ENCODE results near the gene RTKN. TPM values are rescaled to one million over a fixed set of nuclear protein-coding genes. Genes with fewer than 3 reads are reported as not detected.

Gene RTKN
- polyA plus RNA-seq, 1 donor from 2014 or later = 4.9 TPM

DNA sequence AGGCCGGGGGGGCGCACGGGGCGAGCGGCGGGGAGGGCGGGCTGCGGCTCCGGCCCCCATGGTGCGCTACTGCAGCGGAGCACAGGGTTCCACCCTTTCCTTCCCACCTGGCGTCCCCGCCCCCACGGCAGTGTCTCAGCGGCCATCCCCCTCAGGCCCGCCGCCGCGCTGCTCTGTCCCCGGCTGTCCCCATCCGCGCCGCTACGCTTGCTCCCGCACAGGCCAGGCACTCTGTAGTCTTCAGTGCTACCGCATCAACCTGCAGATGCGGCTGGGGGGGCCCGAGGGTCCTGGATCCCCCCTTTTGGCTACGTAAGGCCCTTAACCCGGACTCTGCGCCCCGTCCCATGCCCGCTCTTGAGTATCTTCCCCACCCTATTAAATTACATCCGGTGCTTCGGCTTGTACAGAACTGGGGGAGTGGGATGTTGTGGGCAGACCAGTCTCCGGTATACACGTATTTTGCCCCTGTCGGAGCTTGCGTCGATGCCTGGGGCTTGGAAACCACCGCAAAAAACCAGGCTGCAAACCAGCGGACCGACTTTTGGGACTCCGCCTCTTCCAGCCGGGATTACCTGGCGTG lies 15.9 kb upstream of the RTKN start:
- Histone ChIP-seq H3K27me3 (ENCODE audit: insufficient read depth, low read depth, low read length) (no peaks in the 10 kb centered on the region), H3K4me2 (ENCODE audit: low read length) (peak overlapping the region; percentile 65), H3K9ac (ENCODE audit: low read length) (peak overlapping the region; percentile 95), H3K27ac (ENCODE audit: low read length) (peak overlapping the region; percentile 98), H3K9me2 (ENCODE audit: insufficient read depth, low read length) (no peaks in the 10 kb centered on the region), H2AFZ (ENCODE audit: low read depth, low read length) (peak overlapping the region; percentile 69), H3K79me2 (replicated peaks; ENCODE audit: insufficient read depth, low read length) (peaks cover 12% of the 10 kb centered on the region), H4K20me1 (ENCODE audit: insufficient read depth) (no peaks in the 10 kb centered on the region), H3K36me3 (ENCODE audit: insufficient read depth, low read length) (no peaks in the 10 kb centered on the region), H3K4me3 (ENCODE audit: low read length) (peak overlapping the region; percentile 99), H3F3A (ENCODE audit: insufficient read depth, low read length, poor library complexity, severe bottlenecking) (no peaks in the 10 kb centered on the region), H3K9me3 (ENCODE audit: low read length) (no peaks in the 10 kb centered on the region)
- TF ChIP-seq POLR2AphosphoS5 (IDR thresholded peaks at IDR 0.05) = peak; percentile 69
- TF ChIP-seq EP300 (conservative IDR thresholded peaks at IDR 0.05; ENCODE audit: poor library complexity, severe bottlenecking) = no peak
- no peak for TF ChIP-seq MXI1 (conservative IDR thresholded peaks at IDR 0.05; ENCODE audit: poor library complexity, severe bottlenecking)
- TF ChIP-seq, protein P1, sequence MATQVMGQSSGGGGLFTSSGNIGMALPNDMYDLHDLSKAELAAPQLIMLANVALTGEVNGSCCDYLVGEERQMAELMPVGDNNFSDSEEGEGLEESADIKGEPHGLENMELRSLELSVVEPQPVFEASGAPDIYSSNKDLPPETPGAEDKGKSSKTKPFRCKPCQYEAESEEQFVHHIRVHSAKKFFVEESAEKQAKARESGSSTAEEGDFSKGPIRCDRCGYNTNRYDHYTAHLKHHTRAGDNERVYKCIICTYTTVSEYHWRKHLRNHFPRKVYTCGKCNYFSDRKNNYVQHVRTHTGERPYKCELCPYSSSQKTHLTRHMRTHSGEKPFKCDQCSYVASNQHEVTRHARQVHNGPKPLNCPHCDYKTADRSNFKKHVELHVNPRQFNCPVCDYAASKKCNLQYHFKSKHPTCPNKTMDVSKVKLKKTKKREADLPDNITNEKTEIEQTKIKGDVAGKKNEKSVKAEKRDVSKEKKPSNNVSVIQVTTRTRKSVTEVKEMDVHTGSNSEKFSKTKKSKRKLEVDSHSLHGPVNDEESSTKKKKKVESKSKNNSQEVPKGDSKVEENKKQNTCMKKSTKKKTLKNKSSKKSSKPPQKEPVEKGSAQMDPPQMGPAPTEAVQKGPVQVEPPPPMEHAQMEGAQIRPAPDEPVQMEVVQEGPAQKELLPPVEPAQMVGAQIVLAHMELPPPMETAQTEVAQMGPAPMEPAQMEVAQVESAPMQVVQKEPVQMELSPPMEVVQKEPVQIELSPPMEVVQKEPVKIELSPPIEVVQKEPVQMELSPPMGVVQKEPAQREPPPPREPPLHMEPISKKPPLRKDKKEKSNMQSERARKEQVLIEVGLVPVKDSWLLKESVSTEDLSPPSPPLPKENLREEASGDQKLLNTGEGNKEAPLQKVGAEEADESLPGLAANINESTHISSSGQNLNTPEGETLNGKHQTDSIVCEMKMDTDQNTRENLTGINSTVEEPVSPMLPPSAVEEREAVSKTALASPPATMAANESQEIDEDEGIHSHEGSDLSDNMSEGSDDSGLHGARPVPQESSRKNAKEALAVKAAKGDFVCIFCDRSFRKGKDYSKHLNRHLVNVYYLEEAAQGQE (IDR thresholded peaks at IDR 0.05; ENCODE audit: borderline replicate concordance) = peak; percentile 79
- TF ChIP-seq TAF1 (IDR thresholded peaks at IDR 0.05; ENCODE audit: low read depth) = peak; percentile 86
- peak; percentile 30 for TF ChIP-seq SMC3 (conservative IDR thresholded peaks at IDR 0.05; ENCODE audit: poor library complexity)

DNA sequence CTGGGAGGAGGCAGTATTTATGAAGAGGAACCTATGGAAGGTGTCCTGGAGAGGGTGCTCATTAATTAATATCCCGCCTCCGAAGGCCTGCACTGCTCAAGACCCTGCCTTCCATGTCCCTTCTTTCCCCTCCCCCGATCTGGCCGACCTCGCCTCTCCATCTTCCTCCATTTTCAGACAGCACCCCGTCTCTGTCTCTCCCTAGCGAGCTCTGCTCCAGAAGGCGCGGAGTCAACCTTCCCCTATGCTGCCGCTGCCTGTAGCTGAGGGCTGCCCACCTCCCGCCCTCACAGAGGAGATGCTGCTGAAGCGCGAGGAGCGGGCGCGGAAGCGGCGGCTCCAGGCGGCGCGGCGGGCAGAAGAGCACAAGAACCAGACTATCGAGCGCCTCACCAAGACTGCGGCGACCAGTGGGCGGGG lies 15.4 kb upstream of the RTKN start:
- Histone ChIP-seq H3K4me3 (ENCODE audit: low read length) (peak overlapping the region; percentile 99), H3K9me3 (ENCODE audit: low read length) (no peaks in the 10 kb centered on the region), H3K9ac (ENCODE audit: low read length) (peak overlapping the region; percentile 95), H3F3A (ENCODE audit: insufficient read depth, low read length, poor library complexity, severe bottlenecking) (no peaks in the 10 kb centered on the region), H4K20me1 (ENCODE audit: insufficient read depth) (no peaks in the 10 kb centered on the region), H3K4me2 (ENCODE audit: low read length) (peak overlapping the region; percentile 75), H2AFZ (ENCODE audit: low read depth, low read length) (peak overlapping the region; percentile 73), H3K27ac (ENCODE audit: low read length) (peak overlapping the region; percentile 98), H3K79me2 (replicated peaks; ENCODE audit: insufficient read depth, low read length) (peaks cover 12% of the 10 kb centered on the region), H3K27me3 (ENCODE audit: insufficient read depth, low read depth, low read length) (no peaks in the 10 kb centered on the region), H3K9me2 (ENCODE audit: insufficient read depth, low read length) (no peaks in the 10 kb centered on the region), H3K36me3 (ENCODE audit: insufficient read depth, low read length) (no peaks in the 10 kb centered on the region)
- TF ChIP-seq SMC3 (conservative IDR thresholded peaks at IDR 0.05; ENCODE audit: poor library complexity) (no peak), POLR2AphosphoS5 (IDR thresholded peaks at IDR 0.05) (peak; percentile 48), TAF1 (IDR thresholded peaks at IDR 0.05; ENCODE audit: low read depth) (no peak), RAD21 (conservative IDR thresholded peaks at IDR 0.05) (no peak), MXI1 (conservative IDR thresholded peaks at IDR 0.05; ENCODE audit: poor library complexity, severe bottlenecking) (no peak), EP300 (conservative IDR thresholded peaks at IDR 0.05; ENCODE audit: poor library complexity, severe bottlenecking) (no peak), EZH2 (IDR thresholded peaks at IDR 0.05; ENCODE audit: borderline replicate concordance, insufficient read depth, low read length, poor library complexity, severe bottlenecking) (no peak)
- TF ChIP-seq, protein P2, sequence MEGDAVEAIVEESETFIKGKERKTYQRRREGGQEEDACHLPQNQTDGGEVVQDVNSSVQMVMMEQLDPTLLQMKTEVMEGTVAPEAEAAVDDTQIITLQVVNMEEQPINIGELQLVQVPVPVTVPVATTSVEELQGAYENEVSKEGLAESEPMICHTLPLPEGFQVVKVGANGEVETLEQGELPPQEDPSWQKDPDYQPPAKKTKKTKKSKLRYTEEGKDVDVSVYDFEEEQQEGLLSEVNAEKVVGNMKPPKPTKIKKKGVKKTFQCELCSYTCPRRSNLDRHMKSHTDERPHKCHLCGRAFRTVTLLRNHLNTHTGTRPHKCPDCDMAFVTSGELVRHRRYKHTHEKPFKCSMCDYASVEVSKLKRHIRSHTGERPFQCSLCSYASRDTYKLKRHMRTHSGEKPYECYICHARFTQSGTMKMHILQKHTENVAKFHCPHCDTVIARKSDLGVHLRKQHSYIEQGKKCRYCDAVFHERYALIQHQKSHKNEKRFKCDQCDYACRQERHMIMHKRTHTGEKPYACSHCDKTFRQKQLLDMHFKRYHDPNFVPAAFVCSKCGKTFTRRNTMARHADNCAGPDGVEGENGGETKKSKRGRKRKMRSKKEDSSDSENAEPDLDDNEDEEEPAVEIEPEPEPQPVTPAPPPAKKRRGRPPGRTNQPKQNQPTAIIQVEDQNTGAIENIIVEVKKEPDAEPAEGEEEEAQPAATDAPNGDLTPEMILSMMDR (IDR thresholded peaks at IDR 0.05; ENCODE audit: poor library complexity, severe bottlenecking) = no peak
- TF ChIP-seq, protein P1 (IDR thresholded peaks at IDR 0.05; ENCODE audit: borderline replicate concordance) = no peak
